GM21423 (cell line): ENCODE data around the gene KRT15.

Source experiments
- ATAC-seq: cut with Tn5 transposase; IDR thresholded peaks from one replicate; pipeline ENCODE4 v1.9.1; 2021; ENCODE audit warnings: mild to moderate bottlenecking, moderate library complexity; ENCODE audit not compliant: unreplicated experiment

KRT15 gene

GRCh38 chr17:41527063-41528023 is 8.7 kb upstream of the KRT15 start:
- ATAC-seq = no peak

GRCh38 chr17:41524261-41524660 is 5.6 kb upstream of the KRT15 start:
- ATAC-seq = no peak

- ATAC-seq = no peak
These were observed 5.1 kb upstream of the KRT15 start for GRCh38 chr17:41523787-41524186.

GRCh38 chr17:41523225-41523593 is 4.5 kb upstream of the KRT15 start:
- ATAC-seq = no peak

- no peak for ATAC-seq
These were observed 3.9 kb upstream of the KRT15 start for GRCh38 chr17:41522301-41523224.

- ATAC-seq = no peak
These were observed 3.0 kb upstream of the KRT15 start for GRCh38 chr17:41521574-41522261.

GRCh38 chr17:41520821-41521521 is 2.3 kb upstream of the KRT15 start:
- no peak for ATAC-seq

- ATAC-seq = no peak
These were observed 973 bp upstream of the KRT15 start for GRCh38 chr17:41519501-41520224.

- ATAC-seq = no peak
These were observed 659 bp downstream of the KRT15 start for GRCh38 chr17:41518031-41518430.

- no peak for ATAC-seq
These were observed 1.8 kb downstream of the KRT15 start for GRCh38 chr17:41516830-41517283.

- ATAC-seq = no peak
These were observed 2.4 kb downstream of the KRT15 start for GRCh38 chr17:41516147-41516829.

GRCh38 chr17:41513168-41513547 is 5.5 kb downstream of the KRT15 start:
- ATAC-seq = no peak

- no peak for ATAC-seq
These were observed 6.0 kb downstream of the KRT15 start for GRCh38 chr17:41512546-41513167.

- ATAC-seq = no peak
These were observed 7.0 kb downstream of the KRT15 start for GRCh38 chr17:41511716-41512115.

- no peak for ATAC-seq
These were observed 7.6 kb downstream of the KRT15 start for GRCh38 chr17:41511116-41511515.

- no peak for ATAC-seq
These were observed 8.2 kb downstream of the KRT15 start for GRCh38 chr17:41510251-41511065.

GRCh38 chr17:41507315-41507880 is 11.3 kb downstream of the KRT15 start:
- no peak for ATAC-seq
